Activated CD8-positive, alpha-beta memory T cell treated with anti-CD3 and anti-CD28 coated beads, Interleukin-2, amount 10 ng/mL, durations not matched to agents 7 days and 5 days (primary cell): ENCODE results near the gene SCGB2B2. TPM values are rescaled to one million over a fixed set of nuclear protein-coding genes. Genes with fewer than 3 reads are reported as not detected.
A peak's percentile ranks its signal among the peaks of the same experiment; 100 is the strongest.

ENCODE experiments used
- ATAC-seq: fragments of 150-1000 bp; cut with Tn5 transposase; one replicate; pipeline ENCODE4 v1.10.0; 2021; ENCODE audit warnings: moderate library complexity
- CTCF ChIA-PET: fragments of 350-600 bp; sonication (Branson Sonifier 250); formaldehyde crosslinking; loops from one replicate; lab custom pipeline; 2021; ENCODE audit warnings: antibody characterized with exemption; lab: Charles Lee
- DNase-seq: peaks from one replicate; pipeline ENCODE4 v3.0.0-alpha.2; 2020
- H3K27ac Mint-ChIP-seq: one replicate; pipeline ENCODE4 v1.8.0; 2021; ENCODE audit warnings: mild to moderate bottlenecking, mixed read lengths
- H3K27me3 Mint-ChIP-seq: one replicate; pipeline ENCODE4 v1.8.0; 2021; ENCODE audit warnings: mixed read lengths
- H3K36me3 Mint-ChIP-seq: one replicate; pipeline ENCODE4 v1.8.0; 2021; ENCODE audit warnings: mild to moderate bottlenecking, mixed read lengths
- H3K4me1 Mint-ChIP-seq: one replicate; pipeline ENCODE4 v1.8.0; 2021; ENCODE audit warnings: mixed read lengths
- H3K4me3 Mint-ChIP-seq: one replicate; pipeline ENCODE4 v1.8.0; 2021; ENCODE audit warnings: mild to moderate bottlenecking, moderate library complexity, mixed read lengths
- H3K9me3 Mint-ChIP-seq: one replicate; pipeline ENCODE4 v1.8.0; 2022; ENCODE audit warnings: low read depth, mixed read lengths
- total RNA-seq, 2 experiments: library from RNA; stranded (reverse); gene quantifications; one replicate each; pipeline ENCODE4 v1.2.3, GENCODE V29; 2021

The SCGB2B2 gene
- total RNA-seq, 2 experiments from 2014 or later: 0.23 TPM; not detected in 1

- peak; percentile 57 for DNase-seq
- CTCF ChIA-PET: interaction anchor here (0.6 to 3.3 kb wide), 9 partner anchors 8 to 496 kb away, joined by 3 to 37 read pairs (median 5); partner anchors contain the start of genes SCGB2B2 and ZNF302
- ATAC-seq: peak; percentile 42
- Mint-ChIP-seq H3K4me3 (no peak overlapping the region), H3K4me1 (no peaks in the 10 kb centered on the region), H3K9me3 (peaks cover 9% of the 10 kb centered on the region), H3K27ac (no peak overlapping the region), H3K36me3 (peaks cover 1% of the 10 kb centered on the region), H3K27me3 (no peaks in the 10 kb centered on the region)
Observed at GRCh38 chr19:34639491-34640085, 37.4 kb downstream of the SCGB2B2 start.

GRCh38 chr19:34633802-34634201, 43.2 kb downstream of the SCGB2B2 start:
- Mint-ChIP-seq H3K4me3 (no peak overlapping the region), H3K27ac (no peak overlapping the region), H3K9me3 (peaks cover 13% of the 10 kb centered on the region), H3K4me1 (no peaks in the 10 kb centered on the region), H3K27me3 (no peaks in the 10 kb centered on the region), H3K36me3 (peaks cover 1% of the 10 kb centered on the region)
- ATAC-seq (no peak), DNase-seq (no peak)
- CTCF ChIA-PET: interaction anchor here (1.0 kb wide), 1 partner anchor 11 kb away, joined by 3 read pairs; no protein-coding TSS in a partner anchor

Other genes with a start within 250 kb of the SCGB2B2 start
- 100 to 1,000 TPM; 123 to 139 TPM for gene UBA2, start 248.8 kb downstream of the SCGB2B2 start, total RNA-seq
- under 1 TPM; 0.33 to 0.99 TPM for gene WTIP, start 195.4 kb downstream of the SCGB2B2 start, total RNA-seq
- 10 to 100 TPM; 11.1 to 12.0 TPM for gene ZNF302, start 519 bp upstream of the SCGB2B2 start, total RNA-seq
- gene ZNF181, start 57.1 kb upstream of the SCGB2B2 start, total RNA-seq: 1 to 10 TPM; 1.9 to 3.6 TPM
- 1 to 10 TPM; 3.7 to 5.3 TPM for gene ZNF599, start 96.1 kb upstream of the SCGB2B2 start, total RNA-seq
- gene ZNF30, start 249.7 kb upstream of the SCGB2B2 start, total RNA-seq: 1 to 10 TPM; 2.7 TPM